KBM-7 (cell line): ENCODE measurements around the gene ZNF611.
"Not testable (repeated sequence)": the region's sequence is repeated elsewhere in the genome, so short reads cannot be mapped to it uniquely, and the experiment has no call there.

ENCODE experiments used
- DNase-seq: peaks from one replicate; pipeline ENCODE4 v3.0.0-alpha.2; 2015
- in situ Hi-C: fragments of 300-500 bp; cut with MboI; formaldehyde crosslinking; loops from 2 replicates; pipeline ENCODE4 v1.14.3; 2020; ENCODE audit warnings: low sequenced_read_pairs, low pct_unique_long_range_greater_than_20kb, mixed read lengths

ZNF611 gene

DNA sequence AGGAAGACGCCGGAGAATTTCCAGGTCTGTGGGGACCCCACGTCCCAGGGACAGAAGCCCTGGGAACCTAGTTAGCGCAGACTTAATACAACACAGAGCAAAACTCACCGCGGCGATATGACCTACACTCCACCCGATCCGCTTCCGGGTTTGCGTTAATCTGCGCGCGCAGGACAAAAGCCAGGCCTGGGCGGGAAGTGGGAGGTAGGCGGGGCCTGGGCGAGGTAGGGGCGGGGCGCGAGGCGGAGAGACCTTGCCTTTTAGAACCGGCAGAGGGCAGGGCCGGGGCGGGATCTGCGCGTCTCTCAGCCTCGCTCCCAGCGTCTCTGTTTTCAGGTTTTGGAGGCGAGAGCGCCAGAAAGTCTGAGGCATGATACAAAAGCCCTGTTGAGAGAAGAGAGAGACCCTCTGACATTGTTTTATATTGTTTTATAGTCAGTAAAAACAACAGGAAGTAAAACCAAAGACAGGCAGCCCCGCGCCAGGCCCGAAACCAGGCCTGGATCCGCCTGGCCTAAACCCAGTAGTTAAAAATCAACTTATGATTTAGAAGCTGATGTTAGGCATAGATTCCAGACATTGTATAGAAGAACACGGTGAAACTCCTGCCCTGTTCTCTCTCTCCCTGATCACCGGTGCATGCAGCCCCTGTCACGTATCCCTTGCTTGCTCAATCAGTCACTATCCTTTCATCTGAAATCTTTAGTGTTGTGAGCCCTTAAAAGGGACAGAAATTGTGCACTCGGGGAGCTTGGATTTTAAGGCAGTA lies at the start of gene ZNF611:
Gene ZNF611 (minus strand): TSS at position 152 of the 769 bp plus-strand sequence. CDS start 19,150 bp downstream, outside the sequence.
- in situ Hi-C loops, result no loop called here
- peak; percentile 96 for DNase-seq

DNA sequence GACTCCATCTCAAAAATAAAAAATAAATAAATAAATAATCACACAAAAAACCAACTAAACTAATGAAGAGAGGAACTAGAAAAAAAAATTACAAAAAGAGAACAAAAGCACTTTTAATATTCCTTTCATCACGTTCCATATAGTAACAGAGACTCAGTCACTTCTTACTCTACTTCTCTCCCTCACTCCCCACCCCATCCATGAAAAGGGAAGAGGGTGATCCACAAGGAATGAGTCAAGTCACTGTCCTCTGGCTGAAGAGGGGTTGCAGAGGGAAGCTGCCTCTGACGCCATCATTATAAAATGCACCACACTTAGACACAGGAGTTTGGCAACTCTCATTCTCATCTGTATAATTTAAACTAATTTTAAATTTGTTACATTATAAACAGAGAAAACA lies 48.0 kb upstream of the ZNF611 start:
- in situ Hi-C loops, DNase-seq: not testable (repeated sequence)

DNA sequence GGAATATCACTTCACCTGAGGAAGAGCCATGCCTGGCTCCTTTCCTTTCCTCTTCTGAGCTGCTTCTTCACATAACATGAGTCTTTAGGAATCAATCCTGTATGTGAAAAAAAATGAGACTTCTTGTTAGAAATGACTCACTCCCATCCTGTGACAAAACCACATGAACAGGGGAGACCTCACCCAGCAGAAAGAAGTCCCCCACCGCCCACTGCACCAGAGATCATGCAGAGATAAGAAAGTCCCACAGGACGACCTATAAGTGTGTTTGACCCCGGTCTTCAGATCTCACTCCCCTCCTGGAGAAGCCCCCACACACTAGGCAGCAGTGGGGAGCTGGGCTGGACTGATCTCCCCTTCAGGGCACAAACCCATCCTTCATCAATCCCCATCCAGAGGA lies 44.0 kb upstream of the ZNF611 start:
- DNase-seq, result no peak
- in situ Hi-C loops, result no loop called here

DNA sequence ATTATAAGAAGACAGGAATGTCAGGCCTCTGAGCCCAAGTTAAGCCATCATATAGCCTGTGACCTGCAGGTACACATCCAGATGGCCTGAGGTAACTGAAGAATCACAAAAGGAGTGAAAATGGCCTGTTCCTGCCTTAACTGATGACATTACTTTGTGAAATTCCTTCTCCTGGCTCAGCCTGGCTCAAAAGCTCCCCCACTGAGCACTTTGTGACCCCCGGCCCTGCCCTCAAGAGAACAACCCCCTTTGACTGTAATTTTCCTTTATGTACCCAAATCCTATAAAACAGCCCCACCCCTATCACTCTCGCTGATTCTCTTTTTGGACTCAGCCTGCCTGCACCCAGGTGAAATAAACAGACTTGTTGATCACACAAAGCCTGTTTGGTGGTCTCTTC lies 21.6 kb upstream of the ZNF611 start:
- DNase-seq, in situ Hi-C loops: not testable (repeated sequence)

DNA sequence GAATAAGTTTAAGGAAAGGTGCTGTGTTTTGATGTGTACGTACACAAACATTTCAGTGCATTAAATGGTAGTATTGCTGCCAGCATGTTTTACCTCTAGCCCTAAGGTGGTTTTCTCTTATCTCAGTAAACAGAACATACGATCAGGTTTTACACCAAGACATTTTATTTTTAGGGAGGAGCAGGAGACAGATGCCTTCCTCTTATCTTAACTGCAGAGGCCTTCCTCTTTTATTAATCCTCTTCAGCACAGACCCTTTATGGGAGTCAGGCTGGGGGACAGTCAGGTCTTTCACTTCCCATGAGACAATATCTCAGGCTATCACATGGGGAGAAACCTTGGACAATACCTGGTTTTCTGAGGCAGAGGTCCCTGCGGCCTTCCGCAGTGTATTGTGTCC lies 14.9 kb upstream of the ZNF611 start:
- in situ Hi-C loops, result no loop called here
- peak; percentile 16 for DNase-seq

DNA sequence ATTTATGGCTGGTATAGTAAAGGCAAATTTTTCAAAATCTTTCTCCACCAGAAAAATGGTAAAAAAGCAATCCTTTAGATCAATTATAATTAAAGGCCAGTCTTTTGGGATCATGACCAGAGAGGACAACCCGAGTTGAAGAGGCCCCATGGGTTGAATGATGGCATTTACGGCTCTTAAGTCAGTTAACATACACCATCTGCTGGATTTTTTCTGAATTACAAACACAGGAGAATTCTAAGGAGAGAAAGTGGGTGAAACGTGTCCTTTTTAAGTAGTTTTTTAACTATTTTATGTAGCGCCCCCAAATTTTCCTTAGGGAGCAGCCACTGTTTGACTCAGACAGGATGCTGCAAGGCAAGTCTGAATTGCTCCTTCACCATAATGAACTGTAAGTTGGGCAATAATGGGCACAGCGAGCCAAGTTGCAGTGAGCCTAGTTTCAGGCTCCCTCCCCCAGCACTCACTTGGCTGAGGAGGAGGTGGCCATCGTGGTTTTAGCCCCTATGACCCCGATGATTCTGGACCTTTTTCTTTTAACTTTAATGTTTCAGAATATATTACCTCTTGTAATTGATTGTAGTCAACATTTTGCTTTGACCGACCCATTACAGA lies 13.6 kb upstream of the ZNF611 start:
- in situ Hi-C loops, result no loop called here
- DNase-seq, result peak; percentile 40

DNA sequence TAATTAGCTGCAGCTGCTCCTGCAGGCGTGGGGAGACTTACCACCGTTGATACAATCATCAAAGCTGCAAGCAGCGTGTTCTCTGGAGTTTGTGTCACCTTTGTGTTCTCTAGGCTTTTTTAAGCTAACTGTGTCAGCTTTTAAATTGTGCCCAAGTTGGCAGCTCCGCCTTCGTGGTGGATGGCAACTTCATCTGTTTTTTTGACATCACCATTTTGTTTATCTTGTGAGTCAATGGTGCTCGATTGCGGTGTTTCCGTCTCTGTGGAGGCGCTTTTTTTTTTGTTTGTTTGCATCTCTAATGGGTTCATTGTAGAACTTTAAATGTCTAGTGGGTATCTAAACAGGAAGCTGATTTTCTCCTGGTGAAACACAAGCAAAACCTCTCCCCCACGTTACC lies 11.1 kb upstream of the ZNF611 start:
- DNase-seq, in situ Hi-C loops: not testable (repeated sequence)

DNA sequence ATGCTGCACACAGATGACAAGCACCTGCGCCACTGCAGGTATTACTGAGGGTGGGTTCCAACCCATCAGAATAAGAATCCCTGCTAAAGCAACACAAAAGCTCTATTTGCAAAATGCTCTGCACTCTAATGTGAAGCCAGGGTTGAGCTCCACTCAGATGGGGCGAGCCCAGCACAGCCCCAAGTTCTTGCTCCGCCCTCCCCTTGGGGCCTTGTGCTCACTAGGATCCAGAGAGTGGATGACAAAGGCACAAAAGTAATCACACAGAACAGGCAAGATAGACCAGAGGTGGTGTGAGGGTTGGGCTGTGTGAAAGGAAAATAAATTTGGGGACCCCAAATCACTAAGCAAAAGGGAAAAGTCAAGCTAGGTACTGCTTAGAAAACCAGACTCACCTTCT lies 8.2 kb upstream of the ZNF611 start:
- in situ Hi-C loops, result no loop called here
- DNase-seq, result no peak

DNA sequence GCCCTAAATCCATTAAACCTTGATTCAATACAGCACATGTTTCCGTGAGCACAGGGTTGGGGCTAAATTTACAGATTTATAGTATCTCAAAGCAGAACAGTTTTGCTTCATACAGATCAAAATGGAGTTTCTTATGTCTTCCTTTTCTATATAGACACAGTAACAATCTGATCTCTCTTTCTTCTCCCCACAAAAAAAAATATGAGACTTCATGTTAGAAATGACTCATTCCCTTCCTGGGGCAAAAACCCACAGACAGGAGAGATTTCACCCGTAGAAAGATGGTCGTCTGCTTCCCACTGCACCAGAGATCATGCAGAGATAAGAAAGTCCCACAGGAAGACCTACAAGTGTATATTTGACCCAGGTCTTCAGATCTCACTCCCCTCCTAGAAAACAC lies 7.7 kb upstream of the ZNF611 start:
- no peak for DNase-seq

DNA sequence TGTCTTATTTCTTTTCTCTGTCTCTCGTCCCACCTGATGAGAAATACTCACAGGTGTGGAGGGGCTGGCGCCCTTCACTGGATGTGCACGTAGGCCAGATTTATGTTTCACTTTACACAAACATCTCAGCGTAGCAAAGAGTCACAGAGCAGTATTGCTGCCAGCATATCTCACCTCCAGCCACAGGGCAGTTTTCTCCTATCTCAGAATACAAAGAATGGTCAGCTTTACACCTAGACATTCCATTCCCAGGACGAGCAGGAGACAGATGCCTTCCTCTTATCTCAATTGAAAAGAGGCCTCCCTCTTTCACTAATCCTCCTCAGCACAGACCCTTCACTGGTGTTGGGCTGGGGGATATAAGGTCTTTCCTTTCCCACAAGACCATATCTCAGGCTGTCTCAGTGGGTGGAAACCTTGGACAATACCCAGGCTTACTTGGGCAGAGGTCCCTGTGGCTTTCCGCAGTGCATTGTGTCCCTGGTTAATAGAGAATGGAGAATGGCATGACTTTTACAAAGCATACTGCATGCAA lies 7.2 kb upstream of the ZNF611 start:
- no peak for DNase-seq
- in situ Hi-C loops, result no loop called here

More for the DNA sequence above, 7.7 kb upstream of the ZNF611 start:
- in situ Hi-C loops, result no loop called here

DNA sequence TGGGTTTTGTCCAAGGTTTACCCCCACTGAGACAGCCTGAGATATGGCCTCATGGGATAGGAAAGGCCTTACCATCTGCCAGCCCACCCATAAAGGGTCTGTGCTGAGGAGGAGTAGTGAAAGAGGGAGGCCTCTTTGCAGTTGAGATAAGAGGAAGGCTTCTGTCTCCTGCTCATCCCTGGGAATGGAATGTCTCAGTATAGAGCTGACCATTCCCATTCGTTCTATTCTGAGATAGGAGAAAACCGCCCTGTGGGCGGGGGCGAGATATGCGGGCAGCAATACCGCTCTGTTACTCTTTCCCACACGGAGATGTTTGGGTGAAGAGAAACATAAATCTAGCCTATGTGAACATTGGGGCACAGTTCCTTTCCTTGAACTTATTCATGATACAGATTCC lies 6.5 kb upstream of the ZNF611 start:
- DNase-seq, in situ Hi-C loops: not testable (repeated sequence)

DNA sequence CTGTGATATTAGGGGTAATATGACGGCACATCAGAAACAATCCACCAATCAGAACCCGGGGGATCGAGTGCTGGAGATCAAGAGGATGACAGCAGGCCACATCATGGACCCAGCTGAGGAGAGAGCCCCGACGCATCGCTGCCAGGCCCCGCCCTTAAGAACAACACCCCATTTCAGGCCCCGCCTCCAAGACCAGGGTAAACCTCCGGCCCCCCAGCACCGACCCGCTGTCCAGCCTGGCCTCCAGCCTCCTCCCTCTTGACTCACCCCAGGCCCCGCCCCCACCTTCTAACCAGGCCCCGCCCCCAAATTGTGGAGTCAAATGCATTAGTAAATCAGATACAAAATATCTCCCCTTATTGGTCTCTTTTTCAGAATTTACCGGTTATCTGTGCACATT lies 4.7 kb upstream of the ZNF611 start:
- in situ Hi-C loops, result no loop called here
- no peak for DNase-seq

DNA sequence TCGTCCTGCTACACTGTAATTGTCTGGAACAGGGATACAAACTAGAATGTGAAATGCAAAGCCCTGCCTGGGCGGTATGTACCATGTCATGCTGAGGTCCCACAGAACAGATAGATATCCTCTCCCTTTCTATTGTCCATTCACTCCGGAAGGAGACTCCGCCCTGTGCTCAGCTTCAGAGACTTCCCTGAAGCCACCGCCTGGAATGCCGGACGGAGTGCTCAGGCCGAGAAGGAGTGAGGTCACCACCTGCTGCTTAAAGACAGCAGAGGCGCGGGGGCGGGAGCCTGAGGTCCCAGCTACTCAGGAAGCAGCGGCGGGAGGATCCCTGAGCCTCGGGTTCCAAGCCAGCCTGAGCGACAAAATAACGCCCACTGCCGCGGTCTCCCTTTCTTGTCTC lies 890 bp upstream of the ZNF611 start:
- in situ Hi-C loops, result no loop called here

DNA sequence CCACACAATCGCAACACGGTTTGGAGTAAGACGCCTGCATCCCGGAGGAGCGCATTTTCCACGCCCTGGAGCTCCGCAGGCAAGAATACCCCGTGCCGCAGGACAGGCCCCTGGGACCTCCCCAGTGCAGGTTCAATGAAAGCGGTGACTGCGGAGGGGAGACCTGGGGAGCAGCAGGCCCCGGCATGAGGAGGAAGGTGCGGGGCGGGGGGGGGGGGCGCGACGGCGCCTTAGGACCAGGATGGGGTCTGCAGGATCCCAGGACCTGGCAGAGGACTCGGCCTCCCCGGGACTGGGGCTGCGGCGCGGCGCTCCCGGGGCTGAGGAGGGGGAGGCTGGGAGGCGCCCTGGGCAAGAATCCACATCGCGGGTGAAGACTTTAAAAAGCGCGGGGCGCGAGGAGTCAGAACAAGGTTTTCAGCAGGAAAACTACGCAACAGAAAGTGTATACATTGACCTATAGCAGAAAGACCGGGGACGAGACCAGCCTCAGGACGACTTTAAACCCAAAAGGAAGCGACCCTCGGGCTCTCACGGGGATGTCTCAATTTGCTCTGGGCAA lies 432 bp downstream of the ZNF611 start:
- in situ Hi-C loops, result no loop called here
- no peak for DNase-seq

More for the DNA sequence above, 890 bp upstream of the ZNF611 start:
- DNase-seq, result no peak

DNA sequence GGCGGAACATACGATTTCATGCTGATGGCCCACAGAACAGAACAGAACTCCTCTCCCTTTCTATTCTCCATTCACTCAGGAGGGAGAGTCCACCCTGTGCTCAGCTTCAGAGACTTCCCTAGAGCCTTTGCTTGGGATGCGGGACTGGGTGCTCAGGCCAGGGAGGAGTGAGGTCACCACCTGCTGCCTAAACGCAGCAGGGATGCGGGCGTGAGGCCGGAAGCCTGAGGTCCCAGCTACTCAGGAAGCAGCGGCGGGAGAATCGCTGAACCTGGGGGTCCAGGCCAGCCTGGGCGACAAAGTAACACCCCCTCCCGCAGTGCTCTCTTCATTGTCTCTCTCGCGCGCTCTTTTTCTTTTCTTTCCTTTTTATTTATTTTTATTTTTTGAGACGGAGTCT lies 8.8 kb downstream of the ZNF611 start:
- in situ Hi-C loops, DNase-seq: not testable (repeated sequence)

DNA sequence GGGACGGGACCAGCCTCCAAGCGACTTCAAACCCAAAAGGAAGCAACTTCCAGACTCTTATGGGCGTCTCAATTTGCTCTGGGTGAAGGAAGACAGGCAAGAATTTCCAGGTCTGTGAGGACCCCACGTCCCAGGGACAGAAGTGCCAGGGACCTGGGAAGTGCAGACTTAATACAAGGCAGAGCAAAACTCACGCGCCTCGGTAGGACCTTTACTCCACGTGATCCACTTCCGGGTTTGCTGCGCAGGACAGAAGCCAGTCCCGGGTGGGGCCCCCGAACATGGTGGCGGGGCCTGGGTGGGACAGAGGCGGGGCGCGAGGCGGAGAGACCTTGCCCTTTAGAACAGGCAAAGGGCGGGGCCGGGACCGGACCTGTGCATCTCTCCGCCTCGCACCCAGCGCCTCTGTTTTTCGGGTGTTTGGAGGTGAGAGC lies 9.3 kb downstream of the ZNF611 start:
- DNase-seq, result no peak
- in situ Hi-C loops, result no loop called here

DNA sequence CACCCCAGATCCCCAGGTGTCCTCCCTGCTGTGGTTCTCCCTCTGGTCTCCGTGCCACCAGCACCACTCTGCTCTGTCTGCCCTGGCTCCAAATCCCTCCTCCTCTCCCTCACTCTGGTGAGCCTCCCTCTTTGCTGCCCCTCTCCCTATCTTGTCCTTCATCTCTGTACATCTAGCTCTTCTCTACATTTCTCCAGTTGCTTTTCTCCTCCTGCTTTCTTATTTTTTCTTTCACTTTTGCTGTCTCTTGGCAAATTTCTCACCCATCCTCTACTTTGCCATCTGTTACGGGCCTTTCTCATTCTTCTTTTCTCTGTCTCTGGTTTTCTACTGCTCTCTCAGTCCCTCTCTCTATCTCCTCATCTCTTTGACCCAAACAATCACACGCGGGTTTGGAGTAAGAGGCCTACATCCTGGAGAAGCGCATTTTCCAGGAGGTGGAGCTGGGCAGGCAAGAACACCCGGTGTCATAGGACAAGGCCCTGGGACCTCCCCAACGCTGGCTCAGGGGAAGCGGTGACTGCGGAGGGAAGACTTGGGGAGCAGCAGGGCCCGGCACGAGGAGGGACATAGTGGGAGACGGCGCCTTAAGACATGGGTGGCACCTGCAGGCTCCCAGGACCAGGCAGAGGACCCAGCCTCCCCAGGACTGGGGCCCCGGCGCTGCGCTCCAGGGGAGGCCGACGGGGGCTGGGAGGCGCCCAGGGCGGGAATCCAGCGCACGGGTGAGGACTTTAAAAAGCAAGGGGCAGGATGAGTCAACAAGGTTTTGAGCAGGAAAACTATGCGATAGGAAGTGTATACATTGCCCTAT lies 9.9 kb downstream of the ZNF611 start:
- no peak for DNase-seq
- in situ Hi-C loops, result no loop called here

DNA sequence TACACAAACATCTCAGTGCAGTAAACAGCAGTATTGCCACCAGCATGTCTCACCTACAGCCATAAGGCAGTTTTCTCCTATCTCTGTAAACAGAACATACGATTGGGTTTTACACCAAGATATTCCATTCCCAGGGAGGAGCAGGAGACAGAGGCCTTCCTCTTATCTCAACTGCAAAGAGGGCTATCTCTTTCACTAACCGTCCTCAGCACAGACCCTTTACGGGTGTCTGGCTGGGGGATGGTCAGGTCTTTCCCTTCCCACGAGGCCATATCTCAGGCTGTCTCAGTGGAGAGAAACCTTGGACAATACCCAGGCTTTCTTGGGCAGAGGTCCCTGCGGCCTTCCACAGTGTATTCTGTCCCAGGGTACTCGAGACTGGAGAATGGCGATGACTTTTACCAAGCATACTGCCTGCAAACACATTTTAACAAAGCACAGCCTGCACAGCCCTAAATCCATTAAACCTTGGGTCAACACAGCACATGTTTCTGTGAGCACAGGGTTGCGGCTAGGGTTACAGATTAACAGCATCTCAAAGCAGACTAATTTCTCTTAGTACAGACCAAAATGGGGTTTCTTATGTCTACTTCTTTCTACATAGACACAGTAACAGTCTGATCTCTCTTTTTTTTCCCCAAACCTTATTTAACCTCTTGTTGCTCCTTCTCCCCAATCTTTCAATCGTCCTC lies 10.8 kb downstream of the ZNF611 start:
- in situ Hi-C loops, DNase-seq: not testable (repeated sequence)
